Measurements from ENCODE around the gene CACNA1B.

DNA sequence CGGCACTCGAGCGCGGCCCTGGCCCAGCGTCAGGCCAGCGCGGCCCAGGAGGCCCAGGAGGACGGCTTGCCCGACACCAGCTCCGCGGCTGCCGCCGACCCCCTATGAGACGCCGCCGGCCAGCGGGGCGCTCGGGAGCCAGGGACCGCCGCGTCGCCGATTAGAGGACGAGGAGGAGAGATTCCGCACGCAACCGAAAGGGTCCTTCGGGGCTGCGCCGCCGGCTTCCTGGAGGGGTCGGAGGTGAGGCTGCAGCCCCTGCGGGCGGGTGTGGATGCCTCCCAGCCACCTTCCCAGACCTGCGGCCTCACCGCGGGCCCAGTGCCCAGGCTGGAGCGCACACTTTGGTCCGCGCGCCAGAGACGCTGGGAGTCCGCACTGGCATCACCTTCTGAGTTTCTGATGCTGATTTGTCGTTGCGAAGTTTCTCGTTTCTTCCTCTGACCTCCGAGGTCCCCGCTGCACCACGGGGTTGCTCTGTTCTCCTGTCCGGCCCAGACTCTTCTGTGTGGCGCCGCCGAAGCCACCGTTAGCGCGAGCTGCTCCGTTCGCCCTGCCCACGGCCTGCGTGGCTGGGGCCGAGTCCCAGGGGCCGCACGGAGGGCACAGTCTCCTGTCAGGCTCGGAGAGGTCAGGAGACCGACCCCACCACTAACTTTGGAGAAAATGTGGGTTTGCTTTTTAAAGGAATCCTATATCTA, 42.6 kb upstream of the CACNA1B start:
- TF ChIP-seq REST (IDR thresholded peaks at IDR 0.05; ENCODE audit: low read depth): no peak
- no peak for TF ChIP-seq RAD21 (IDR thresholded peaks at IDR 0.05; ENCODE audit: low read depth)
- no peak for TF ChIP-seq EP300 (IDR thresholded peaks at IDR 0.05; ENCODE audit: borderline replicate concordance)
- TF ChIP-seq FOXM1 (IDR thresholded peaks at IDR 0.05; ENCODE audit: borderline replicate concordance, low read depth): no peak
- no peak for TF ChIP-seq ZBTB7A (IDR thresholded peaks at IDR 0.05; ENCODE audit: low read depth)
- TF ChIP-seq, protein P1, sequence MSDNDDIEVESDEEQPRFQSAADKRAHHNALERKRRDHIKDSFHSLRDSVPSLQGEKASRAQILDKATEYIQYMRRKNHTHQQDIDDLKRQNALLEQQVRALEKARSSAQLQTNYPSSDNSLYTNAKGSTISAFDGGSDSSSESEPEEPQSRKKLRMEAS (IDR thresholded peaks at IDR 0.05): no peak
- TF ChIP-seq TEAD4 (IDR thresholded peaks at IDR 0.05): no peak
- no peak for TF ChIP-seq CEBPB (IDR thresholded peaks at IDR 0.05)

All from Ishikawa (cell line).